HPDE6-E6E7 (cell line): Measurements from ENCODE around the gene SFT2D1.

Source experiments
- DNase-seq: peaks from one replicate; pipeline ENCODE4 v3.0.0; 2011; ENCODE audit warnings: missing footprints; ENCODE audit errors: extremely low spot score

The SFT2D1 gene

DNA sequence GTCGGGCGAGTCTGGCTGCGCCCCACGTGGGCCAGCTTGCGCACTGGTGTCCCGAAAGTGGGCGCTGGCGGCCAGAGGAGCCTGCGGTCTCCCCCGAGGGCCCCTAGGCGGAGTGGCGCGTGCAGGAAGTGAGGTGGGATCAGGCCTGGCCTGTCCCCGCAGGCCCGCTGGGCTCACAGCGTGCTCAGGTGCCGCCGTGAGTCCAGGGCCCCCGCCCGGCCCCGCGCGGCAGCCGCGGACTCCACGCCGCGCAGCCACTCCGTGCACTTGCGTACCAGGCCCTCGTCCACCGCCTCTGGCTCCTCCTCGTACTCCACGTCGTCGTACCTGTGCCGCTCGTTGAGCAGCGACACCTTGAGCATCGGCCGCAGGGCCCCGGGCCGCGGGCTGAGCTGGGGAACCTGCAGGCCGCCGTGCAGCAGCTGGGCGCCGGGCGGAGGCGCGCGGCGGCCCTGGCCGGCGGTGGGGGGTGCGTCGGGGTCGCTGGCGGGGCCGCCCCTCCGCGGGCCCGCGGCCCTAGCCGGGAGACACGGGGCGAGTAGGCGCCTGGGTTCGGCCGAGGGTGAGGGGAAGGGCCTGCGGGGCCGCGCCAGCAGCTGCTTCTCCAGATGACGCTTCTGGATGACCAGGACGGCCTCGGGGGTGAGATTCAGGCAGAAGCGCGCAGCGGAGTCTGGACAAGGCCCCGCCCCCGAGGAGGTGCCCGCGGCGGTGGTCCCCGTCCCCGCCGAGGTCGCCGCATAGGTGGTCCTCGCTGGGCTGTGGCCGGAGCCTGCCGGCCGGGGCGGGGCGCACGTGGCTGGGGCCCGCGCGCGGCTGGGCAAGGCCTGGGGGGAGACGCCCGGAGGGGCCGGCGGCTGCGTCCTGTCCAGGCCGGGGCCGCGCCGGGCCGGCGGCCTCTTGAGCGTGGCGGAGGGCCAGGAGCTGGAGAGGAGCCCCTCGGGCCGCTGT is 35.0 kb downstream of the SFT2D1 start:
- no peak for DNase-seq

GRCh38 chr6:166306378-166307081 is 35.8 kb downstream of the SFT2D1 start:
- DNase-seq, result no peak

DNA sequence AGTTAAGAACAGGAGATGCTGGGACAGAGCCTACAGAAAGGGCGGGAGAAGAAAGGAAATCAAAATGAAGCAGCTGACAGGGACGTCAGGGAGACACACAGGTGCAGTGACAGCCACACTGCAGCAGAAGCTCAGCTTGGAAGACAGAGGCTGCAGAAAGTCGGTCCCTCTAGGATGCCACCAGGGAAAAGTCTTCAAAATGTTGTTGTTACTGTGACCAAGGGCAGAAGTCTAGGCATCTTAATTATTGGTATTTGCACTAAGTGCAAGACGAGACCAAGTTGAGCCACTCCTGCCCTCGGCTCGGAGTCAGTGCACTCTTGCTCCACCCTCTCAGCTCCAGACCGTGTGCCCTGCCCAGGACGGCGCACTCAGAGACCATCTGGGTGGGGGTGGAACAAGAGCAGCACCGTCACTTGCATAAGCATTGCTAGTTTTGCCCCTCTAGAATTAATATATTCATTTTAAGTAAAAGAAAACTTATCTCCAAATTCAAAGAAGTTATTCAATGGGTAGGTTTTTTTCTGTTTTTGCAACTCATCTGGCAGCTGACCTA is 36.7 kb downstream of the SFT2D1 start:
- DNase-seq, result no peak

DNA sequence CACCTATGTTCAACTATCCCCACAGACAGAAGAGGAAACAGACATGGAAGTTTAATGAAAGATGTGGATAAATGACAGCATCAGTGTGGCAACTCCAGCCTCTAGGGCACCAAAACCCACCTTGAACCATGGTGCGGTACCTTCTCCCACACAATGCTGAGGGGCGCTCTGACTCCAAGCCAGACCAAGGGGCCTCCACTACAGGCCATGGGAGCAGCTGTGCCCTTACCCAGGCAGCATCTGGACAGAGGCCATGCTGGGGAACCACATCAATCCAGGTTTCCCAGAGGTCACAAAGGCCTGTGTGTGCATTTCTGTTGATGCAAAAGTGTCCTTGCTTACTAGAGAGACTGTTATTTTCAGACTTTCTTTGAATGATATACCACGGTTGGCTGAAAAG is 38.2 kb downstream of the SFT2D1 start:
- DNase-seq, result no peak

- no peak for DNase-seq
Observed at GRCh38 chr6:166301611-166302529, 40.5 kb downstream of the SFT2D1 start.

DNA sequence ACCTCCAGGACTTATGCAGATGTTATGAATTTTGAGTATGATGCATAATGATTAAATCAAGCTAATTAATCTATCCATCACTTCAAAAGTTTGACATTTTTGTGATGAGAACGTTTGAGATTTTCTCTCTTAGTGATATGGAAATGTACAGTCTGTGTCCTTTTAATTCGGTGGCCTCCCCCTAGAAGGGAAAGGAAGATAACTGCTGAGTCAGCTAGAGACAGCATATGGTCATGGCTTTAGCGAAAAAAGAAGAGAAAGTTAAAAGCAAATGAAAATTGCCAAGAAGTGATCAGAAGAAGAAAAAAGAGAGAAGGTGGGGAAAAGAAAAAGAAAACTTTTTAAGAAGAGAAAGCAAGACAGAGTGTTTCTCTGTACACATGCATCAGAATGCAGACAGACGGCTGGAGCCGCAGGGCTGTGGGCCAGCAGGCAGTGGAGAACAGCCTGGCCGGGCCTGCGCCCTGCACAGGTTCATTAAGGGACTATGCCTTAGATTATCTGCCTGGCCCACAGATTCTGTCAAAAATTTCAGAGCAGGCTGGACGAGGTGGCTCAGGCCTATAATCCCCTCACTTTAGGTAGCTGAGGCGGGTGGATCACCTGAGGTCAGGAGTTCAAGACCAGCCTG is 41.9 kb downstream of the SFT2D1 start:
- DNase-seq, result no peak

GRCh38 chr6:166297606-166298005 is 44.7 kb downstream of the SFT2D1 start:
- no peak for DNase-seq

DNA sequence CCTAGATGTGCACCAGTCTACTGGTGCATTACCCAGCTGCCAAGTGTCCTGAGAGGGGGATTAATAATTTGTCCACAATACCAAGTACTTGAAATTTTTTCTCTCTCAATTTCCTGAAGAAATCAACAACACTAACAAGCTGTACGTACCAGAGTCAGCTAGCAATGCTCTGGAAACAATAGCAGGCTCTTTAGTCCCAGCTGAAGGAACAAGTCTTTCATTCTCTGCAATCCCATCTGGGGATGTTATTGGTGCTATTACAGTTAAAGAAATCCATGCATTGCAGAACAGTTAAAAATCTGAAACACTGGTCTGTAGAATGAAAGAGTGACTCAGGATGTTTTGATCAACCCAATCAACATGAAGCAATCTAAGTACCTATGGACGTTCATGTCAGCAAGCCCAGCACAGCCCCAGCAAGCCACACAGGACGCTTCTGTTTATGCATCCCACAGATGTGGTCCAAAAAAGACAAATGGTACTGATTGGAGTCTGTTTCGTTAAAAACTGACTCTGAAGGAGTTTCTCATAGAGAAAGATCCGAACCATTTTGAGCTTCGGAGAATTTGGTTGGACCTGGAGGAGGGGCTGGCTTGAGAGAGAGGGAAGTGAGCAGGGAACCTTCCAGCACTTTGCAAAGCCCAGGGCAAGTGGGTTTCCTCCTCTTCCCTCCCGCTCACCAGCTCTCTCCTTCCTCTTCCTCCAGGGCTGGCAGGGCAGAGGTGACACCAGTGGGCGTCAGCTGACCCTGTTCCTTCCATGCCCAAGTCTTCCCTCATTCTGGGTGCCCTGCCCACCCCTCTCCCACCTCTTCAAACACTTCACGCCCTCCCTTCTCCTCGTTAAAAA is 46.1 kb downstream of the SFT2D1 start:
- no peak for DNase-seq

- no peak for DNase-seq
Observed at GRCh38 chr6:166293731-166294584, 48.4 kb downstream of the SFT2D1 start.

GRCh38 chr6:166289207-166290060 is 52.9 kb downstream of the SFT2D1 start:
- no peak for DNase-seq

- DNase-seq, result no peak
Observed at GRCh38 chr6:166286839-166287271, 55.5 kb downstream of the SFT2D1 start.

DNA sequence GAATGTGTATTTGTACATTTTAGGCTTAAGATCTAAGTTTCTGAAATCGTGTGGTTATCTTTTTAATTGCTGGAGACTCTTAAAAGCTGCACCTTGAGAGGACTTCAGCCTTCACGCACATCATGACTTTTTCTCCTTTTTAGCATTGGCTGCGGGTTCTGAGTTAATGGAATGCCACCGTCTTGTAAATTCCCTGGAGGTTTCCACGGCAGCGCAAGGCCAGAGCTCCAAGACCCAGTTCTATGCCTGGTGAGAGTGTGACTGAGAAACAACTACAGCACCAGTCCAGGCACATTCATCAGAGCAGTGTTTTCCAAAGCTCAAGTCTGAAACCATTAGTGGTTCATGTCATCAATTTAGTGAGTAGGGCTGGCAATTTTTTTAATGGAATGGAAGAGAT is 57.1 kb downstream of the SFT2D1 start:
- DNase-seq, result no peak

- no peak for DNase-seq
Observed at GRCh38 chr6:166284640-166285039, 57.7 kb downstream of the SFT2D1 start.

DNA sequence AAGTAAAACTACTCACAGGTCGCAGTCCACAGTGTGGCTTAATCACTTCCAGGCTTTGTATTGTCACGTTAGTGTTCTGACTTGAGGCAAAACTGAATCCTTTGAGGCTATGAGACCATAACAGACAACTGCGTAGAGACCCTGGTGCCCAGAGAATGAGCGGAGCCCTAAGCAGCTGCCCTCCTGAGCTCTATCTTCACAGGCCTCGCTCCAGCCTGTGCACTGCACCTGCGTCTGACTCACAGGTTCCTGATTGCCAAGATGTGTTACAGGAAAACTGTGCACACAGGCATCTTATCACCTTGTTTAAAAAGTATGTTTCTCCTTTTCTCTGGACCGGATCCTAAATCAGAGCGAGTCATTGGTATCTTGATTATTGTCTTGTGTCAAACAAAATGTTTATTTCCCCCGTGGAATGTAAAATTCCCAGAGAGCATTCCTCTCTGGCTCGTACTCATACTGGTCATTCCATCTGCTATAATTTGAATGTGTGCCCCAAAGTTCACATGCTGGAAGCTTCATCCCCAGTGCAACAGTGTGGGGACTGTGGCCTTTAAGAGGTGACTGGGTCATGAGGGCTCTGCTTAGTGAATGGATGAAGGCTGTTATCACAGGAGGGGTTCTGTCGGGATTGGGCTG is 59.8 kb downstream of the SFT2D1 start:
- no peak for DNase-seq

- DNase-seq, result no peak
Observed at GRCh38 chr6:166281104-166281503, 61.2 kb downstream of the SFT2D1 start.

GRCh38 chr6:166279393-166279679 is 63.0 kb downstream of the SFT2D1 start:
- DNase-seq, result no peak

- DNase-seq, result no peak
Observed at GRCh38 chr6:166278579-166279392, 63.6 kb downstream of the SFT2D1 start.
